Muscle layer of duodenum (tissue), 2 donors: ENCODE results near the gene ABCA2.

Experiments used
- H3K27ac ChIP-seq: one replicate; pipeline ENCODE4 v1.7.0; 2013; ENCODE audit warnings: mild to moderate bottlenecking, low read length
- H3K27me3 ChIP-seq: one replicate; pipeline ENCODE4 v1.7.0; 2013; ENCODE audit warnings: low read depth, mild to moderate bottlenecking, control low read depth, low read length
- H3K36me3 ChIP-seq, 2 donors: one replicate each; pipeline ENCODE4 v1.7.0; 2013; ENCODE audit warnings: low read length in 2 of 2, control low read depth in 1 of 2, mild to moderate bottlenecking in 1 of 2; ENCODE audit not compliant: insufficient read depth in 2 of 2, control insufficient read depth in 1 of 2
- H3K4me1 ChIP-seq, 2 donors: one replicate each; pipeline ENCODE4 v1.7.0; 2013; ENCODE audit warnings: low read length in 2 of 2, mild to moderate bottlenecking in 2 of 2, control low read depth in 1 of 2, moderate library complexity in 1 of 2; ENCODE audit not compliant: insufficient read depth in 2 of 2, control insufficient read depth in 1 of 2
- H3K4me3 ChIP-seq, 2 donors: one replicate each; pipeline ENCODE4 v1.7.0; 2013; ENCODE audit warnings: low read length in 2 of 2, low read depth in 1 of 2, mild to moderate bottlenecking in 1 of 2
- H3K9me3 ChIP-seq, 2 donors: one replicate each; pipeline ENCODE4 v1.7.0; 2013; ENCODE audit warnings: low read length in 2 of 2, control low read depth in 1 of 2, mild to moderate bottlenecking in 1 of 2; ENCODE audit not compliant: control insufficient read depth in 1 of 2
- donor health status: healthy.

The ABCA2 gene

DNA sequence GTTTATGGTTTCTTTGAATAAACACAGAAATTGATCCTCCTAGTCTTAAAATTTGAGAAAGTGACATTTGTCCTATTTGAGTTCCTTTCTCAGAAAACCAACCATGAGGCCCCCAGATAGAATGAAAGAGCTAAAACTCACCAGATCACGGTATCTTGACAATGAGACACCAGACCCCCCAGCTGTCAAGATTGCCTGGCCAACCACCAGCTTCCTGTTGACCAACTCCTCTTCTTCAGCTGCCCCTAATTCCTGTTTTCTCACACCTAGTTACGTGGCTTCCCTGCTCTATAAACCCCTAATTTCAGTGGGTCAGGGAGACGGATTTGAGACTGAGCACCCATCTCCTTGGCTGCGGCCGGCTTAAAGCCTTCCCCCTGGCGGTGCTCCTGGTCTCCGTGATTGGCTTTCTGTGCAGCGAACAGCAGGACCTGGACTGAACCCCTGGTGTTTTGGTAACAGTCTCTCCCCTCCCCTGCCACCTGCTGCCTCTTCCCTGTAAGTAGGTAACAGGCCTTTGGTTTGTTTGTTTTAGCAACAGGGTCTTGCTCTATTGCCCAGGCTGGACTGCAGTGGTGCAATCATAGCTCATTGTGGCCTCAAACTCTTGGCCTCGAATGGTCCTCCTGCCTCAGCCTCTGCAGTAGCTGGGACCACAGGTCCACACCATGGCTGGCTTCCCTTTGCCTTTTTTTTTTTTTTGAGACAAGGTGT lies 30.6 kb upstream of the ABCA2 start:
- no peaks in the 10 kb centered on the region for H3K9me3 ChIP-seq
- peaks cover 5 to 26% of the 10 kb centered on the region in 2 donors for H3K4me1 ChIP-seq
- no peak overlapping the region for H3K4me3 ChIP-seq
- no peak overlapping the region for H3K27ac ChIP-seq
- H3K27me3 ChIP-seq, result no peaks in the 10 kb centered on the region
- H3K36me3 ChIP-seq, result no peaks in the 10 kb centered on the region

DNA sequence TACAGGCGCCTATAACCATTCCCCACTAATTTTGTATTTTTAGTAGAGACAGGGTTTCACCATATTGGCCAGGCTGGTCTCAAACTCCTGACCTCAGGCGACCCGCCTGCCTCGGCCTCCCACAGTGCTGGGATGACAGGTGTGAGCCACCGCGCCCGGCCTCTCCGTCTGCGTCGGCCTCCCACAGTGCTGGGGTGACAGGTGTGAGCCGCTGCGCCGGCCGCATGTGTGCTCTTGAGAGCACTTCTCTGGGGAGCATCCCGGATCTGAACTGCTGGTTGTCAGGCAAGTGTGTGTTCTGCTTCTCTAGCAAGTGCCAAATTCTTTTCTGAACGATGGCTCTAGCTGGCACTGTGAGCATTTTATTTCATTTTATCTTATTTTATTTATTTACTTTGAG lies 29.5 kb upstream of the ABCA2 start:
- H3K9me3 ChIP-seq, result no peaks in the 10 kb centered on the region
- H3K27me3 ChIP-seq, result peaks cover 8% of the 10 kb centered on the region
- peaks cover 5 to 37% of the 10 kb centered on the region in 2 donors for H3K4me1 ChIP-seq
- H3K27ac ChIP-seq, result no peak overlapping the region
- no peak overlapping the region for H3K4me3 ChIP-seq
- H3K36me3 ChIP-seq, result no peaks in the 10 kb centered on the region

DNA sequence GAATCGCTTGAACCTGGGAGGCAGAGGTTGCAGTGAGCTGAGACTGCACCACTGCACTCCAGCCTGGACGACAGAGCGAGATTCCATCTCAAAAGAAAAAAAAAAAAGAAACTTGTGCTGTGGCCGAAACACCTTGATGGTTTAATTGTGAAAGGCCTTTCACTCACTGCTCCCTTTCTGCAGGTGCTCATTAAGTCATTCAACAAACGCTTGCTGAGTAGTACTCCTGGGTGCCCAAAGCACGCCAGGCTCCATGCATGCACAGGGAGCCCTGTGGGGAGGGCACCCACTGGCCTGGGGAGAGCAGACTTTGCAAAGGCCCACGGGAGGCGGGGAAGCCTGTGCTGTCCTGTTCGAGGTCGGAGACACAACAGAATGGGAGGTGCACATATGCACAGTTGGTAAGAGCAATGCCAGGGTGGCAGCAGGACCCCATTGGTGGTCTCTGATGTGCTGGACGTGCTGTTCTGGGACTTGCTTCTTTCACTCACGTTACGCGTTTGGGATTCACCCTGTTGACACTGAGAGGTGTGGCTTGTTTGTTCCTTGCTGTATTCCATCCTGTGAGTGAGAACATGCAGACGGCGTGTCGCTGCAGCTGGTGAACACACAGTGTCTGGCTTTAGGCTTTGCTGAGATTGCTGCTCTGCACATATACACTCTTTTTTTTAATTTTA lies 28.8 kb upstream of the ABCA2 start:
- H3K4me1 ChIP-seq, result peaks cover 5 to 37% of the 10 kb centered on the region in 2 donors
- H3K27ac ChIP-seq, result no peak overlapping the region
- no peak overlapping the region for H3K4me3 ChIP-seq
- peaks cover 11% of the 10 kb centered on the region for H3K27me3 ChIP-seq
- H3K9me3 ChIP-seq, result no peaks in the 10 kb centered on the region
- no peaks in the 10 kb centered on the region for H3K36me3 ChIP-seq

DNA sequence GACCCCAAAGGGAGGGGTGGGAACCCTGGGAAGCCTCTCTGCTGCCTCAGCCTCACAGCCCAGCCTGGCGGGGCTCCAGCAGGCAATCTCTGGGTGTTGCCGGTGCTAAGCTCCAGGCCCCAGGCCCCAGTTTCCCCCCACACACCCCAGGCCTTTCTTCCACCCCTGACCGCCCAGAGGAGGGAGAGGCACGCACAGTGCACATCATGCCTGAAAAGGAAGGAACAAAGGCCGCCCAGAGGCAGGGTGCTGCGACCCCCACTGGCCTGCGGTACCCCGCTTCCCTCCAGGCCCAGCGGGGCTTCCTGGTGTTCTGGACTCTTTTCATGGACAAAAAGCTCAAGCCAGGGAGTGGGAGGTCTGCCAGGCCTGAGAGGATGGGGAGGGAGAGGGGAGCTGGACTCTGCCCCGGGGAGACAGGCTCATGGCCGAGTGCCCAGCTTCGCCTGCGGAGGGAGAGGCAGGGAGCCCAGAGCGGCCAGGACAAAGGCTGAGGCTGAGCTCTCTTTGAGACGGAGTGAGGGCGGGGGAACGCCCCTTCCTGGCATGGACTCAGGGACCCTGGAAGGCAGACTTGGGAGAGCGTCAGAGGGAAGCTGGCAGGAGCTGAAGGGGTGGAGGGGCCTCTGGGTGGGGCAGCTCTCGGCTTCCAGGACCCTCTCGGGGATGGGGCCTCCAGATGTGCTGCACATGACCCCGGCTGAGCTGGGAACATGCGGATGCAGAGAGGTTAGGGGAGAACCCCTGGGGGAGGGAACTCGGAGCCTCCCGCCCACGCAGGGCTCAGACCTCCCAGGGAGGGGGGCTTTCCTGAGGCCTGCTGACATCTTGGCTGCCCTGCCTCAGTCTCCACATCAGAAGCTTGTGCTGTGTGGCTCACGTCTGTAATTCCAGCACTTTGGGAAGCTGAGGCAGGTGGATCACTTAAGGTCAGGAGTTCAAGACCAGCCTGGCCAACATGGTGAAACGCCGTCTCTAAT lies 27.6 kb upstream of the ABCA2 start:
- no peaks in the 10 kb centered on the region for H3K36me3 ChIP-seq
- H3K4me1 ChIP-seq, result peaks cover 5 to 37% of the 10 kb centered on the region in 2 donors
- no peaks in the 10 kb centered on the region for H3K9me3 ChIP-seq
- peak overlapping the region; percentile 39 for H3K27ac ChIP-seq
- H3K4me3 ChIP-seq, result peak overlapping the region in 1 of 2 donors; percentile 55
- peaks cover 11% of the 10 kb centered on the region for H3K27me3 ChIP-seq

DNA sequence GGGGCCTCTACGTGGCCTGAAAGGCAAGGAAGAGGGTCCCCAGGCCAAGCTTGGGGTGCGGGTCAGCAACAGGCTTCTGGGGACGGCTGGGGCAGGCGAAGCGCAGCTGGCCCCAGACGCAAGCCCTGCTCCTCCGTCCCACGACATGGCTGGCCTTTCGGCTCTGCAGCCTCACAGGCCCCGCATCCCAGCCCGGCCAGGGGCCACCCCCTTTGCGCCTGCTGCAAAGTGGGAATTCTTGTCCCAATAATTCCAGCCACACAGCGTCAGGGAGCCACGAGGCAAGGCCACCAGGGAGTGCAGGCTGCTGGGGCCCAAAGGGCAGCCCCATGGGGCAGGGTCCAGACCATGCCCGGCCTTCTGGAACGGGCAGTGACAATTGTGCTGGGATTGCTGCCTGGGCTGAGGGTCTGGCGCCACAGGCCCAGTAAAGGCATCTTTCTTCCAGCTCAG lies 26.9 kb upstream of the ABCA2 start:
- Histone ChIP-seq H3K4me1 (peaks cover 5 to 37% of the 10 kb centered on the region in 2 donors), H3K27me3 (peaks cover 14% of the 10 kb centered on the region), H3K9me3 (no peaks in the 10 kb centered on the region), H3K27ac (peak overlapping the region; percentile 39), H3K36me3 (no peaks in the 10 kb centered on the region), H3K4me3 (peak overlapping the region; percentile 16 to 55)

DNA sequence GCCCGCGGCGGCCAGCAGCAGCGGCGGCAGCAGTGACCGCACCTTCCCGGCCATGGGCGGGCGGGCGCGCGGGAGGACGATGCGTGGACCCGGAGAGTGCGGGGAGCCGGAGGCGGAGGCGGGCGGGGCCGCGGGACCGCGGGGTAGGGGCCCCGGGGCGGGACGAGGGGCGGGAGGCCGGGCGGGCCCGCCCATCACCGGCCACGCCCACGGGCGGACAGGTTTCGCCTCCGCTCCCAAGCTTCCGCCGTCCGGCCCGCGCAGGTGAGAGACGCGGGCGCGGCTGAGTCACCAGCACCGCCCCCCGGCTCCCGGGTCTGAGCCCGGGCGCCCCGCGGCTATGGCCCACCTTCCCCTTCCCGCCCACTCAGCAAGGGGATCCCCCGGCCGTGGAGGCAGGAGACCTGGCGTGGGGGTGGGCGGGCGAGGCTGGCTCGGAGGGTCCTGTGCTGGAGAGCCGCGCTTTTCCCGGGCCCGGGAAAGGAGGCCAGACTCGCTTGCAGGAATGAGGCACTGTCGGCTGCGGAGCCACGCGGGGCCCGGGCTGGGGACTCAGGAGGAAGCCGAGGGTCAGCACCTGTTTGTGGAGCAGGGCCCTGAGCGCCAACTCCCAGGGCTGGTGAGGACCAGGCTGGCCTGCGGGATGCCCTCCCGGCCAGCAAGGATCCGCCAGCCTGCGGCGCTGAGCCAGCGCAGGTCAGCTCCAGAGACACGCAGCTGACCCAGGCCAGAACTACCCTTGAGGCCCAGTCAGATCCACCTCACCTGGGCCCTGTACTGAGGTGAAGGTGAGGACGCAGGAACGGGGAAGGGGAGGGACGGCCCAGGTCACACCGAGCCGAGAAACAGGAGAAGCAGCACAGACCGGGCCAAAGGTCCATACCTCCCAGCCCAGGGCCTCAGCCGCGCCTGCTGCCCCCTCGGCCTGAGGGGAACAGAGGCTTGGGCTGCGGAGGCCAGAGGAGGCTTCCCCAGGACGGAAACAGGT lies 26.2 kb upstream of the ABCA2 start, which contains the start of gene ENTPD2:
TSS of gene ENTPD2 (minus strand) at position 118 of the 988 bp plus-strand sequence. CDS start at position 54, 64 bp downstream.
- H3K4me1 ChIP-seq, result peaks cover 5 to 43% of the 10 kb centered on the region in 2 donors
- H3K9me3 ChIP-seq, result no peaks in the 10 kb centered on the region
- H3K36me3 ChIP-seq, result no peaks in the 10 kb centered on the region
- peak within 1 kb of the TSS; percentile 16 to 55 for H3K4me3 ChIP-seq
- peaks cover 21% of the 10 kb centered on the region for H3K27me3 ChIP-seq
- no peak within 1 kb of the TSS for H3K27ac ChIP-seq

DNA sequence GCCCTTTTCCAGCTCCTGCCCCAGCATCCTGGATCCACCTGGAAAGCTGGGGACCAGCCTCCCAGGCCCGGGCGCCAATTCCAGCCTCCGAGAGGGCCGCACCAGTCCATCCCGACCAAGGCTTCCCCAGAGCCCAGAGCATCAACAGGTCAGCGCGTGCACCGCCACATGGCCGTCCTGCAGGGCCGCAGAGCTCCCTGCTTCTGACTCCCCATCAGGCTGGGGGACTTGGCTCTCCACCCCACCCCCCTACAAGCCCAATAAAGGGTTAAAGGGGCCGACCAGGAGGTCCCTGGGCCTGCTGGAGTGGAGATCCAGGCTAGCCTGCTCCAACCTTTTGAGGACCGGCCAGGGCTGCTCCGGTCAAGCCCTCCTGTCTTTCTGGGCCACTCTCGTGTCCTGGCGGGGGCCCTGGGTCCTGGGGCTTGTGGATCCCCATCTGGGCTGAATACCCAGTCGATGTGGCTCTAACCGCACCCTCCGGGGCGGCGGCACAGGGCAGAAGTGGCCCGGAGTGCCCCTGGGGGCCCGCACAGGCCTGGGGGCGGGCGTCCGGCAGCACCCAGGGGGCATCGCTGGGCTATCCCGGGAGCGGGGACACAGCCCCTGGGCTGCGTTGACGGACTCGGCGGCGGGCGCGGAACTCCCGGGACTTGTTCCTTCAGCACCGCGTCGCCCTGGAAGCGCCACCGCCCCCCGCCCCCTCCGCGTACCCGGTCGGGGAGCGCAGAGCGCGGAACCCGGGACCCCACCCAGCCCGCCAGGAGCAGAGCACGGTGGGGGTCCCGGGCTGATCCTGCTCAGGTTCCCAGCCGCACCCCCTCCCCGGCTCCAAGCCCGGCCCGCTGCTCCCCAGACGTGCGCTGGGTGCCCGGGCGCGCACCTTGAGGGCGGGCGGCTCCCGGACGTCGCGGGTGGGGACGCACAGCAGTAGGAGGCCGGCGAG lies 25.2 kb upstream of the ABCA2 start:
- Histone ChIP-seq H3K27ac (no peak overlapping the region), H3K36me3 (no peaks in the 10 kb centered on the region), H3K4me3 (peak overlapping the region in 1 of 2 donors; percentile 55), H3K4me1 (peaks cover 5 to 44% of the 10 kb centered on the region in 2 donors), H3K27me3 (peaks cover 22% of the 10 kb centered on the region), H3K9me3 (no peaks in the 10 kb centered on the region)

DNA sequence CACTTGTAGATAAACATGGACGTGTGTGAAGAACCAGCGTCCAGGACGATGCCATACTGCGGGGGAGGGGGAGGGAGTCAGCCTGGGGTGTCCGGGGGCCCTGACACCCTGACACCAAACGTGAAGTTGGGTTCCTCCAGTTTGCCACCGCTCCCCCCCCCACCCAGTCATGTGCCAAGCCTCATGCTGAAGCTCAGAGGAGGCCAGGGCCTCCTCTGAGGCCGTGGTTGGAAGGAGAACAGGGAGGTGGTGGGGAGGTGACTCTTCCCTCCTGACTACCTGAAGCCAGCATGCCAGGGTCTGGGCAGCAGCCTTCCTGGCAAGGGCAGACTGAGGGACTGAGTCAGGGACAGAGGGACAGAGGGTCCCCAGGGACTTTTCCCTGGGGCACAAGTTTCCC lies 24.3 kb upstream of the ABCA2 start:
- peaks cover 5 to 44% of the 10 kb centered on the region in 2 donors for H3K4me1 ChIP-seq
- H3K9me3 ChIP-seq, result no peaks in the 10 kb centered on the region
- H3K27me3 ChIP-seq, result peaks cover 22% of the 10 kb centered on the region

DNA sequence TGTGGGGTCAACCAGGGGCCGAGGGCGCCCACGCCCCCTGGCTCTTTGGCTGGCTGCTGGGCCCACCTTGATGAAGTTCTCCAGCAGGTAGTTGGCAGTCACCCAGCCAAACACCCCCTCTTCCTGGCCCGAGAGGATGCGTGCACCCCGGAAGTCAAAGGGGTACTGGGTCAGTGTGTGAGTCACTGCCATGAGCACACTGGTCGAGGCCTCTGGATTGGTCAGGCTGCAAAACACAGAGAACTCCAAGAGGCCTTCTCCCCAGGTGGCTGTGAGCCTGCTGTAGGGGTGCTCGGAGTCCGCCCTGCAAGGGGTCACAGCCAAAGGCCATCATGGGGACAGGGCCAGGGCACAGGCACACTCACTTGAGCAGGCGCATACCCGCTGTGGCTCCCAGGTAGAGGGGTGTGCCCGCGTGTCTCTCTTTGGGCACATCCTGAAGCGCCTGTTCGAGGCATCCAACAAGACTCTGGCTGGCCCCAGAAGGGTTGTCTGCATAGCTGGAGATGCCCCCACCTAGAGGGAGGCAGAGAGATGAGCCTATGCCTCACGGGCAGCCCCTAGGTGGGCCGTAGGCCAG lies 23.2 kb upstream of the ABCA2 start:
- Histone ChIP-seq H3K27me3 (peaks cover 22% of the 10 kb centered on the region), H3K36me3 (no peaks in the 10 kb centered on the region), H3K4me1 (peaks cover 5 to 46% of the 10 kb centered on the region in 2 donors), H3K9me3 (no peaks in the 10 kb centered on the region), H3K27ac (no peak overlapping the region), H3K4me3 (no peak overlapping the region)

More for the DNA sequence above, 24.3 kb upstream of the ABCA2 start:
- Histone ChIP-seq H3K27ac (no peak overlapping the region), H3K4me3 (no peak overlapping the region), H3K36me3 (no peaks in the 10 kb centered on the region)
